HUES48 (cell line): ENCODE results near the gene RBP3.

Source experiments
- H3K27ac ChIP-seq: one replicate; pipeline ENCODE4 v1.7.0; 2013; ENCODE audit warnings: low read depth, low read length, inconsistent platforms
- H3K27me3 ChIP-seq: 2 replicates; pipeline ENCODE4 v1.6.1; 2013; ENCODE audit warnings: mild to moderate bottlenecking, low read length; ENCODE audit not compliant: control insufficient read depth, insufficient read depth
- H3K36me3 ChIP-seq: 2 replicates; pipeline ENCODE4 v1.6.1; 2013; ENCODE audit warnings: low read length; ENCODE audit not compliant: control insufficient read depth, insufficient read depth
- H3K4me1 ChIP-seq: 2 replicates; pipeline ENCODE4 v1.6.1; 2013; ENCODE audit warnings: mild to moderate bottlenecking, low read length; ENCODE audit not compliant: control insufficient read depth, insufficient read depth
- H3K4me3 ChIP-seq: 2 replicates; pipeline ENCODE4 v1.5.1; 2013; ENCODE audit warnings: mild to moderate bottlenecking, low read depth, low read length
- H3K9ac ChIP-seq: 2 replicates; pipeline ENCODE4 v1.6.1; 2013; ENCODE audit warnings: mild to moderate bottlenecking, low read depth, low read length, moderate library complexity
- H3K9me3 ChIP-seq: 2 replicates; pipeline ENCODE4 v1.6.1; 2013; ENCODE audit warnings: low read length; ENCODE audit not compliant: control insufficient read depth, insufficient read depth

RBP3 gene

DNA sequence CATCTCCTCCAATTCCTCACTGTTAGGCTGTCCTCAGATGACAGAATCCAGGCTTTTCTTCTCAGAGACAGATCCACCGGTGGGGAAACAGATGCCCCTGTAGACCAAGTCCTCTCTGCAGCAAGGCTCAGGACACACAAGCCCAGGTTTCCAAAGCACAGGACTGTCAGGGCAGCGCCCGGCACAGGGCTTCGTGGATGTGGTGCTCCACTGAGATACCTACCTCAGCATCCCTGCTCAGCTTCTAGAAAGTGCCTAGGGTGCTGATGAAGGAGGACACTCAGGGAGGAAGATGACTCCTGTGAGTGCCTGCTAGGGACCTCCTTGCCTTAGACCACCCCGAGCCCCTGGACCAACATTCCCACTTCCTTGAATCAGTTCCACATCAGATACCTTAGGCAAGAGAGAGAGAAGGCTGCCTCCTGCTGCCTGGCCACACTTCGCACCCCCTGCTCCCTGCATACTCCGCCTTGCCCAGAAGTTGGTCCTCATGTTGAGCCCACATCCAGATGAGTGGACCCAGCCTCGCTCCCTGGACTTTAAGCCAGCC is 8.9 kb upstream of the RBP3 start:
- Histone ChIP-seq H3K9me3 (no peaks in the 10 kb centered on the region), H3K9ac (no peak overlapping the region), H3K36me3 (no peaks in the 10 kb centered on the region), H3K27ac (no peak overlapping the region), H3K4me3 (no peak overlapping the region), H3K27me3 (no peaks in the 10 kb centered on the region), H3K4me1 (peaks cover 10% of the 10 kb centered on the region)

DNA sequence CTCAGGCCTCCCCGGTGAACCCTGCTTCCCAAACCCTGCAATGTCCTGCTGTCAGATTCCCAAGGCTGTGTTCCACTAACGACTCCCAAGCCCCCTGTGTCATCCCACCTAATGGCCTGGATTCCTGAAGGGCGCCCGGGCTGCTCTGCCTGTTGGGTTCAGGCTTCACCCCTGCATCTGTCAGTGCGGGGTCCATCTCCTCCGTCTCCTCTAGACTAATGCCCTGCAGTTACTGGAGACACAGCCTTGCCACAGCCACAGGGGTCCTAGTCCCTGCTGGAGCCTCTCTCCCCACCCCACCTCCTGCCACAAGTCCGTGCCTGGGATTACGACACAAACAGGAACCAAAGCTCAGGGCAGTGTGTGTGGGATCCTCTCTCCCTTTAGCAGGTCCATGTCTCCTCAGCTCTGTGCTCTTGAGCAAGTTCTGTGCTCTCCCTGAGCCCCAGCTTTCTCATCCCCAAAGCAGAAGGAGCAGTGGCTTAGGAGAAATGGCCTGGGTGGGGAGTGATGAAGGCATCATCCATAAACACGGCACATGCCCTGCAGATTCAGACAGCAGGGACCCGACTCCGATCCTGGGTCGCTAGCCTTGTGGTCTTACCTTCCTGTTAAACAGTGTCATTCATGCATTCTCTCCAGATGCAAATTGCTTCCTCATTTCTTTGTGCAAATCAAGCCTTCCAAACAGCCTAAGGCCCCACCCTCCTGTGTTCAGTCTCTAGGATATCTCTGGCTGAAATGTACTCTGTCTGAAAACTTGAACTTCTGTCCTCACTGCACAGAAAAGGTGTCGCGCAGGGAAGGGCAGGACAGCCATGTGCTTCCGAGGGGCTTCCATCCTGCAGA is 8.2 kb upstream of the RBP3 start:
- H3K27ac ChIP-seq: no peak overlapping the region
- H3K4me3 ChIP-seq: no peak overlapping the region
- H3K9ac ChIP-seq: no peak overlapping the region
- H3K27me3 ChIP-seq: no peaks in the 10 kb centered on the region
- no peaks in the 10 kb centered on the region for H3K9me3 ChIP-seq
- no peaks in the 10 kb centered on the region for H3K36me3 ChIP-seq
- peaks cover 10% of the 10 kb centered on the region for H3K4me1 ChIP-seq

DNA sequence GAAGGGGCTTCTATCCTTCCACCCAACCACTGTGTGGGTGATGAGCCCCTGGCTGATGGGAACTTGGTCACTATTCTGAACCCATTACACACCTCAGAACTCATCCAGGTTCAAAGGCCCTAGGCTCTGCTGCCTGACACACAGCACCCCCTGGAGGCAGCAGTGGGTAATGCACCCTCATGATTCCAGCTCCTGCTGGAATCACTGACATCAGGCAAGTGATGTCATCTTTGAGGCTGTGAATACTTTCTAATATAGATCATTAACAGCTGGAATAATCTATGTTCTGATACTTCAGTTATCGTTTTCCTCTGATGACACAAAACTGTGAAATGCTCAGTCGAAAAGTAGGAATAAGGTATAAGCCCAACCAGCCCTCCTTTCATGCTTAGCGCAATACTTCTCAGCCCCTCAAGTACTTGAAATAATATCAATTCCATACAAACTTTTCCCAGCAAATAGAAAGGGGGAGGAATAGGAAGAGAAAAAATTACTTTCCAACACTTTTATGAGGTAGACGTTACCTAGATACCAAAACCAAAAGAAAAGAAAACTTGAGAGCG is 7.5 kb upstream of the RBP3 start:
- no peak overlapping the region for H3K27ac ChIP-seq
- H3K9ac ChIP-seq: no peak overlapping the region
- H3K36me3 ChIP-seq: no peaks in the 10 kb centered on the region
- H3K9me3 ChIP-seq: no peaks in the 10 kb centered on the region
- no peaks in the 10 kb centered on the region for H3K27me3 ChIP-seq
- no peak overlapping the region for H3K4me3 ChIP-seq
- peaks cover 10% of the 10 kb centered on the region for H3K4me1 ChIP-seq

DNA sequence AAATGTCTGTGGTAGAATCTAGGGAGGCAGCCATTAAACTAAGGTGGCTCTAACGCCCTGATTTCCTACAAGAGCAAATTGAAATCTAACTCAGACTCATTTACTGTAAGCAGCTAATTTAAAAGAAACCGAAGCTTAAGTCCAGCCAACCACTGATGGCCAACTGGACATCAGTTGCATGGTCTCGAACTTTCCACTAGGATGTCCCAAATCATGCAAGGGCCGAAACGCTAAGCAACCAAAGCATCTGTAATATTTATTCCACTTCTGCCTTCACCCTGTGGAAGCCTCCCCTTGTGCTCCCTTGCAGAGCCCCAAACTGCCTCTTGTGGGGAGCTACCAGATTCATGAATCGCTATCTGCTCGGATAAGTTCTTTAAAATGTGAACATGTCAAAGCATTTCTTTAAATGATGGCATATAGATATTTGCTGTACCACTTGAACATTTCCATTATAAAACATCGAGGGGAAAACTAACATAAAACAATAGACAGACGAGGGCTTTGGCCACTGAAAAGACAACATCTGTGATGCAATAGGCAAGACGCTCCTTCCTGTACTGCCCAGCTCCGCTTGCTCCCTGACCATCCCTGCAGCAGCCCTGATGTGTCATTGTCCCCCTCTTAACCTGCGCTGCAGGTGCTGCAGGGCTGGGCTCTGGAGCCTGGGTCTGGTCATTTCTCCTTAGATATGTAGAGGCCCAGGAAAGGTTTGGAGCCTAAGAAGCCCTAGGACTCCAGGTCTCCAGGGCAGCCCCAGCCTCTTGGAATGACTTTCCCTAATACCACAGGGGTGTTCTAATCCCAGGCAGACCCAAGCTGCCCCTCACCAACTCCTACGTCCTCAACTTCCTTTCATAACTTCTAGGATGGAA is 2.9 kb upstream of the RBP3 start:
- H3K9me3 ChIP-seq: no peaks in the 10 kb centered on the region
- H3K27me3 ChIP-seq: no peaks in the 10 kb centered on the region
- peaks cover 10% of the 10 kb centered on the region for H3K4me1 ChIP-seq
- H3K27ac ChIP-seq: no peak overlapping the region
- H3K36me3 ChIP-seq: no peaks in the 10 kb centered on the region
- H3K4me3 ChIP-seq: no peak overlapping the region
- H3K9ac ChIP-seq: no peak overlapping the region

DNA sequence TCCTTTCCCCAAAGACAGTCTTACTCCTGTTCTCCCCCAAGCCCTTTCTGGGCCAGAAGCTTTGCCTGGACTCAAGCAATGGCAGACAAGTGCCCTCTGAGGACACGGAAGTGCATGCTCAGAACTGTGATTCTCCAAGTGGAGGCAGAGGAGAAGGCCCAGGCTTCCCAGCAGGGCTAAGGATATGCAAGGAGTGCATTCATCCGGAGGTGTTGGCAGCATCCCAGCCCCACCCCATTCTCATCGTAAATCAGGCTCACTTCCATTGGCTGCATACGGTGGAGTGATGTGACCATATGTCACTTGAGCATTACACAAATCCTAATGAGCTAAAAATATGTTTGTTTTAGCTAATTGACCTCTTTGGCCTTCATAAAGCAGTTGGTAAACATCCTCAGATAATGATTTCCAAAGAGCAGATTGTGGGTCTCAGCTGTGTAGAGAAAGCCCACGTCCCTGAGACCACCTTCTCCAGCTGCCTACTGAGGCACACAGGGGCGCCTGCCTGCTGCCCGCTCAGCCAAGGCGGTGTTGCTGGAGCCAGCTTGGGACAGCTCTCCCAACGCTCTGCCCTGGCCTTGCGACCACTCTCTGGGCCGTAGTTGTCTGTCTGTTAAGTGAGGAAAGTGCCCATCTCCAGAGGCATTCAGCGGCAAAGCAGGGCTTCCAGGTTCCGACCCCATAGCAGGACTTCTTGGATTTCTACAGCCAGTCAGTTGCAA is 1.4 kb upstream of the RBP3 start:
- H3K9me3 ChIP-seq: no peaks in the 10 kb centered on the region
- no peaks in the 10 kb centered on the region for H3K36me3 ChIP-seq
- H3K4me3 ChIP-seq: no peak overlapping the region
- H3K4me1 ChIP-seq: peaks cover 10% of the 10 kb centered on the region
- H3K27ac ChIP-seq: no peak overlapping the region
- no peak overlapping the region for H3K9ac ChIP-seq
- no peaks in the 10 kb centered on the region for H3K27me3 ChIP-seq

DNA sequence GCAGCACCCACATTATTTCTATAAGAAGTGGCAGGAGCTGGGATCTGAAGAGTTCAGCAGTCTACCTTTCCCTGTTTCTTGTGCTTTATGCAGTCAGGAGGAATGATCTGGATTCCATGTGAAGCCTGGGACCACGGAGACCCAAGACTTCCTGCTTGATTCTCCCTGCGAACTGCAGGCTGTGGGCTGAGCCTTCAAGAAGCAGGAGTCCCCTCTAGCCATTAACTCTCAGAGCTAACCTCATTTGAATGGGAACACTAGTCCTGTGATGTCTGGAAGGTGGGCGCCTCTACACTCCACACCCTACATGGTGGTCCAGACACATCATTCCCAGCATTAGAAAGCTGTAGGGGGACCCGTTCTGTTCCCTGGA is 874 bp upstream of the RBP3 start:
- H3K36me3 ChIP-seq: no peaks in the 10 kb centered on the region
- no peak overlapping the region for H3K9ac ChIP-seq
- H3K9me3 ChIP-seq: no peaks in the 10 kb centered on the region
- no peak overlapping the region for H3K27ac ChIP-seq
- H3K27me3 ChIP-seq: no peaks in the 10 kb centered on the region
- H3K4me3 ChIP-seq: no peak overlapping the region
- H3K4me1 ChIP-seq: peaks cover 8% of the 10 kb centered on the region

DNA sequence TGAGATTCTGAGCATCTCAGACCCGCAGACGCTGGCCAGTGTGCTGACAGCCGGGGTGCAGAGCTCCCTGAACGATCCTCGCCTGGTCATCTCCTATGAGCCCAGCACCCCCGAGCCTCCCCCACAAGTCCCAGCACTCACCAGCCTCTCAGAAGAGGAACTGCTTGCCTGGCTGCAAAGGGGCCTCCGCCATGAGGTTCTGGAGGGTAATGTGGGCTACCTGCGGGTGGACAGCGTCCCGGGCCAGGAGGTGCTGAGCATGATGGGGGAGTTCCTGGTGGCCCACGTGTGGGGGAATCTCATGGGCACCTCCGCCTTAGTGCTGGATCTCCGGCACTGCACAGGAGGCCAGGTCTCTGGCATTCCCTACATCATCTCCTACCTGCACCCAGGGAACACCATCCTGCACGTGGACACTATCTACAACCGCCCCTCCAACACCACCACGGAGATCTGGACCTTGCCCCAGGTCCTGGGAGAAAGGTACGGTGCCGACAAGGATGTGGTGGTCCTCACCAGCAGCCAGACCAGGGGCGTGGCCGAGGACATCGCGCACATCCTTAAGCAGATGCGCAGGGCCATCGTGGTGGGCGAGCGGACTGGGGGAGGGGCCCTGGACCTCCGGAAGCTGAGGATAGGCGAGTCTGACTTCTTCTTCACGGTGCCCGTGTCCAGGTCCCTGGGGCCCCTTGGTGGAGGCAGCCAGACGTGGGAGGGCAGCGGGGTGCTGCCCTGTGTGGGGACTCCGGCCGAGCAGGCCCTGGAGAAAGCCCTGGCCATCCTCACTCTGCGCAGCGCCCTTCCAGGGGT is 703 bp downstream of the RBP3 start:
- Histone ChIP-seq H3K4me1 (no peaks in the 10 kb centered on the region), H3K27me3 (no peaks in the 10 kb centered on the region), H3K27ac (no peak overlapping the region), H3K36me3 (no peaks in the 10 kb centered on the region), H3K9me3 (no peaks in the 10 kb centered on the region), H3K9ac (no peak overlapping the region), H3K4me3 (no peak overlapping the region)

DNA sequence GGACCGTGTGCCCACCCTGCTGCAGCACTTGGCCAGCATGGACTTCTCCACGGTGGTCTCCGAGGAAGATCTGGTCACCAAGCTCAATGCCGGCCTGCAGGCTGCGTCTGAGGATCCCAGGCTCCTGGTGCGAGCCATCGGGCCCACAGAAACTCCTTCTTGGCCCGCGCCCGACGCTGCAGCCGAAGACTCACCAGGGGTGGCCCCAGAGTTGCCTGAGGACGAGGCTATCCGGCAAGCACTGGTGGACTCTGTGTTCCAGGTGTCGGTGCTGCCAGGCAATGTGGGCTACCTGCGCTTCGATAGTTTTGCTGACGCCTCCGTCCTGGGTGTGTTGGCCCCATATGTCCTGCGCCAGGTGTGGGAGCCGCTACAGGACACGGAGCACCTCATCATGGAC is 1.4 kb downstream of the RBP3 start:
- H3K9ac ChIP-seq: no peak overlapping the region
- no peak overlapping the region for H3K27ac ChIP-seq
- no peaks in the 10 kb centered on the region for H3K9me3 ChIP-seq
- H3K36me3 ChIP-seq: no peaks in the 10 kb centered on the region
- no peak overlapping the region for H3K4me3 ChIP-seq
- no peaks in the 10 kb centered on the region for H3K4me1 ChIP-seq
- no peaks in the 10 kb centered on the region for H3K27me3 ChIP-seq

DNA sequence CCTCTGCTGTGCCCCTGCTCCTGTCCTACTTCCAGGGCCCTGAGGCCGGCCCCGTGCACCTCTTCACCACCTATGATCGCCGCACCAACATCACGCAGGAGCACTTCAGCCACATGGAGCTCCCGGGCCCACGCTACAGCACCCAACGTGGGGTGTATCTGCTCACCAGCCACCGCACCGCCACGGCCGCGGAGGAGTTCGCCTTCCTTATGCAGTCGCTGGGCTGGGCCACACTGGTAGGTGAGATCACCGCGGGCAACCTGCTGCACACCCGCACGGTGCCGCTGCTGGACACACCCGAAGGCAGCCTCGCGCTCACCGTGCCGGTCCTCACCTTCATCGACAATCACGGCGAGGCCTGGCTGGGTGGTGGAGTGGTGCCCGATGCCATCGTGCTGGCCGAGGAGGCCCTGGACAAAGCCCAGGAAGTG is 1.8 kb downstream of the RBP3 start:
- Histone ChIP-seq H3K4me3 (no peak overlapping the region), H3K4me1 (no peaks in the 10 kb centered on the region), H3K27ac (no peak overlapping the region), H3K36me3 (no peaks in the 10 kb centered on the region), H3K9me3 (no peaks in the 10 kb centered on the region), H3K27me3 (no peaks in the 10 kb centered on the region), H3K9ac (no peak overlapping the region)
